Measurements from ENCODE around the gene SMG5. TPM values are rescaled to one million over a fixed set of nuclear protein-coding genes. Genes with fewer than 3 reads are reported as not detected.

SMG5 gene
- total RNA-seq, 1 experiment from 2014 or later: 63.3 TPM

DNA sequence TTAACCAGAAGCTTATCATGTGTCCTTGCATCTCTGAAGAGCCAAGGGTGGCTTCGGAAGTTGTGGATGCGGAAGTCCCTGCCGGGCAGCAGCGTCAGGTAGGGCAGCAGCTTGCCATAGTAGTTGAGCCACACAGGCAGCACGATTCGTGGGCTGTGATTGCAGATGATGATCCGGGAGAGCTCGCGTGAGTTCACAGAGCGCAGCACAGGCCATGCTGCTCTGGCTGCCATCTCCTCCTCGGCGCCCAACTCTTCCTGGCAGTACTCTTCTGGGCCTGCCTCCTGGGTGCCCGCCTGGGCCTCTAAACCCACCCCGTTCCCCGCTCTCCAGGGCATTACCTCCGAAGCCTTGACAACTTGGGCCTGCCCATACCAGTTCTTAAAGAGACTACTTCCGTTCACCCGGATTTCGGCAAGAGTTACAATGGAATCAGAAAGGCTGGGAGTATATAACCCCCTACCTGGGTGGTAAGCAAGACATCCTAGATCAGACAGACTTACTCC is 16.3 kb upstream of the SMG5 start, which contains the start of gene VHLL:
Gene VHLL (minus strand): TSS at position 456 of the 506 bp plus-strand sequence. CDS start 118 bp downstream, at position 338.
- H3K4me2 ChIP-seq: no peak within 1 kb of the TSS
- no peaks in the 10 kb centered on the region for H4K20me1 ChIP-seq (ENCODE audit: insufficient read depth)
- no peaks in the 10 kb centered on the region for H3K9me3 ChIP-seq (ENCODE audit: insufficient read depth, low read depth)
- ChIA-PET POLR2A (ENCODE audit: unreplicated experiment) (interaction anchor here (0.7 kb wide), 1 partner anchor 15 kb away, joined by 3 read pairs; the partner anchor contains the start of gene TMEM79), CTCF (no interaction called here)
- no peak within 1 kb of the TSS for H3K4me3 ChIP-seq
- H2AFZ ChIP-seq: no peak within 1 kb of the TSS
- BruUV-seq (replicated peaks): no TSS peak
- H3K27me3 ChIP-seq (ENCODE audit: insufficient read depth, low read depth): no peaks in the 10 kb centered on the region
- peaks cover 17% of the 10 kb centered on the region; the same call in 1 of the 2 replicates for H3F3A ChIP-seq (ENCODE audit: insufficient read depth, low read depth)
- peaks cover 8% of the 10 kb centered on the region; the same call in 1 of the 2 replicates for H3K4me1 ChIP-seq (replicated peaks; ENCODE audit: insufficient read depth)
- TF ChIP-seq, protein P1, sequence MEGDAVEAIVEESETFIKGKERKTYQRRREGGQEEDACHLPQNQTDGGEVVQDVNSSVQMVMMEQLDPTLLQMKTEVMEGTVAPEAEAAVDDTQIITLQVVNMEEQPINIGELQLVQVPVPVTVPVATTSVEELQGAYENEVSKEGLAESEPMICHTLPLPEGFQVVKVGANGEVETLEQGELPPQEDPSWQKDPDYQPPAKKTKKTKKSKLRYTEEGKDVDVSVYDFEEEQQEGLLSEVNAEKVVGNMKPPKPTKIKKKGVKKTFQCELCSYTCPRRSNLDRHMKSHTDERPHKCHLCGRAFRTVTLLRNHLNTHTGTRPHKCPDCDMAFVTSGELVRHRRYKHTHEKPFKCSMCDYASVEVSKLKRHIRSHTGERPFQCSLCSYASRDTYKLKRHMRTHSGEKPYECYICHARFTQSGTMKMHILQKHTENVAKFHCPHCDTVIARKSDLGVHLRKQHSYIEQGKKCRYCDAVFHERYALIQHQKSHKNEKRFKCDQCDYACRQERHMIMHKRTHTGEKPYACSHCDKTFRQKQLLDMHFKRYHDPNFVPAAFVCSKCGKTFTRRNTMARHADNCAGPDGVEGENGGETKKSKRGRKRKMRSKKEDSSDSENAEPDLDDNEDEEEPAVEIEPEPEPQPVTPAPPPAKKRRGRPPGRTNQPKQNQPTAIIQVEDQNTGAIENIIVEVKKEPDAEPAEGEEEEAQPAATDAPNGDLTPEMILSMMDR (conservative IDR thresholded peaks at IDR 0.05): no peak
- TF ChIP-seq EZH2 (IDR thresholded peaks at IDR 0.05; ENCODE audit: low read depth): no peak
- H3K79me2 ChIP-seq (ENCODE audit: low read depth): no peaks in the 10 kb centered on the region
- DNase-seq: no peak
- intact Hi-C loops (cut with micrococcal nuclease; ENCODE audit: unreplicated experiment): no loop called here
- H3K36me3 ChIP-seq (ENCODE audit: low read depth): no peaks in the 10 kb centered on the region
- no peaks in the 10 kb centered on the region for H3K9me2 ChIP-seq (ENCODE audit: insufficient read depth)
- no peak within 1 kb of the TSS for H3K27ac ChIP-seq

DNA sequence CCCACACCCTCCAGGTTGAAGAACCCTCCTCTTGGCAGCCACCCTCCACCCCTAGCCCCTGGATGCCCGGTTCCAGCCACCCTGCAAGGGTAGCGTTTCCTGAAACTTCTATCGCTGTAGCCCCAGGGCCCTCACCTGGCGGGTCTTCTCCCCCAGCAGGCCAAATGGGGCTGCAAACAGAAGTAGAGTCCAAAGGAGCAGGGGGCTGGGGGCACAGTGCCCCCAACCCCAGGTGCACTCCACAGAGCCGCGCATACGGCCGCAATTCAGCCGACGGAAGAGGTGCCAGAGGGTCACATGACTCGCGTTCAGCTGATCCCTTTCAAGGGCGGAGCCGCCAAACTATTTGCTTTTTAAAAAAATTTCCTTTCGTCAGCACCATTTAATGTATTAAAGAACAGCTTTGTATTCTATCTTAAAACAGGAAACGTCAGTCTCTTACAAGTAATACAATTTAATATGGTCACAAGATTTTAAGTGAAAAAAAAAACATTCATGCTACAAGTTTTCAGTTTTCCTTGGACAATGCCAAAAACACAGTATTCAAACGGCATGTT is 12.8 kb upstream of the SMG5 start, which contains the start of gene GLMP:
Gene GLMP (minus strand): TSS at position 289 of the 557 bp plus-strand sequence. CDS start 34 bp downstream, at position 255.
- Histone ChIP-seq H3K27me3 (ENCODE audit: insufficient read depth, low read depth) (no peaks in the 10 kb centered on the region), H3K9me2 (ENCODE audit: insufficient read depth) (no peaks in the 10 kb centered on the region), H3F3A (ENCODE audit: insufficient read depth, low read depth) (peaks cover 15% of the 10 kb centered on the region; the same call in 1 of the 2 replicates), H2AFZ (peak within 1 kb of the TSS; percentile 95), H3K36me3 (ENCODE audit: low read depth) (no peaks in the 10 kb centered on the region), H3K9me3 (ENCODE audit: insufficient read depth, low read depth) (no peaks in the 10 kb centered on the region), H3K4me1 (replicated peaks; ENCODE audit: insufficient read depth) (peaks cover 8% of the 10 kb centered on the region; the same call in 1 of the 2 replicates), H4K20me1 (ENCODE audit: insufficient read depth) (no peaks in the 10 kb centered on the region), H3K4me3 (peak within 1 kb of the TSS; percentile 80), H3K79me2 (ENCODE audit: low read depth) (no peaks in the 10 kb centered on the region), H3K4me2 (peak within 1 kb of the TSS; percentile 96), H3K27ac (no peak within 1 kb of the TSS)
- POLR2A ChIA-PET (ENCODE audit: unreplicated experiment): interaction anchor here (0.6 kb wide), 2 partner anchors 11 to 32 kb away, joined by 3 read pairs; partner anchors contain the start of gene TMEM79
- intact Hi-C loops (cut with micrococcal nuclease; ENCODE audit: unreplicated experiment): no loop called here
- CTCF ChIA-PET: interaction anchor here (0.6 kb wide), 1 partner anchor 63 kb away, joined by 3 read pairs; no protein-coding TSS in a partner anchor
- peak in 1 of 2 experiments; percentile 40 for DNase-seq
- no TSS peak for BruUV-seq (replicated peaks)
- TF ChIP-seq, protein P1 (conservative IDR thresholded peaks at IDR 0.05): no peak
- TF ChIP-seq EZH2 (IDR thresholded peaks at IDR 0.05; ENCODE audit: low read depth): no peak

DNA sequence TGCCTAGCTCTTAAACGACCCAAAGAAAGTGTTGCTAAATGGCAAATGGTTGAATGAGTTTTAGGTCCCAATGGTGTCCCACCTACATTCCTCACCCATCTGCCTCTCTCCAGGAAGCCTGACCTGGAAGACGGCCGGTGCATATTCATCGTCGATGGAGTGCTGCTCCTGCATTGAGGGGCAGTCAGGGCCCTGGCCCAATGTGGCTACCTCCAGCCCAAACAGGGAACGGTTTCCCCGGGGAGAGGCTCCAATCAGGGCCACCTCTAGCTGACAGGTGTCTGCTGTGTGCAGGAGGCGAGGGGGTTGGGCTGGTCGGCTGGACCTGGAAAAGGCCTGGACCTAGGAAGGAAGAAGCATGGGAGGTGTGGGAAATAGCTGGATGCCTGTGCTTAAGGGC is 11.3 kb upstream of the SMG5 start:
- BruUV-seq (replicated peaks): TSS peak; percentile 36
- Histone ChIP-seq H3K4me1 (replicated peaks; ENCODE audit: insufficient read depth) (peaks cover 8% of the 10 kb centered on the region; the same call in 1 of the 2 replicates), H3K9me3 (ENCODE audit: insufficient read depth, low read depth) (no peaks in the 10 kb centered on the region), H3F3A (ENCODE audit: insufficient read depth, low read depth) (peaks cover 13% of the 10 kb centered on the region; the same call in 1 of the 2 replicates), H4K20me1 (ENCODE audit: insufficient read depth) (no peaks in the 10 kb centered on the region), H3K27ac (no peak overlapping the region), H3K4me3 (no peak overlapping the region), H3K79me2 (ENCODE audit: low read depth) (no peaks in the 10 kb centered on the region), H3K9me2 (ENCODE audit: insufficient read depth) (no peaks in the 10 kb centered on the region), H3K27me3 (ENCODE audit: insufficient read depth, low read depth) (no peaks in the 10 kb centered on the region), H3K4me2 (no peak overlapping the region), H3K36me3 (ENCODE audit: low read depth) (no peaks in the 10 kb centered on the region), H2AFZ (no peak overlapping the region)
- ChIA-PET POLR2A (ENCODE audit: unreplicated experiment) (interaction anchor here (0.6 kb wide), 1 partner anchor 28 kb away, joined by 6 read pairs; no protein-coding TSS in a partner anchor), CTCF (no interaction called here)
- TF ChIP-seq, protein P1 (conservative IDR thresholded peaks at IDR 0.05): no peak
- TF ChIP-seq EZH2 (IDR thresholded peaks at IDR 0.05; ENCODE audit: low read depth): no peak
- intact Hi-C loops (cut with micrococcal nuclease; ENCODE audit: unreplicated experiment): no loop called here
- no peak for DNase-seq
